ENCODE measurements around the gene LSR.
"Not testable (repeated sequence)": the region's sequence is repeated elsewhere in the genome, so short reads cannot be mapped to it uniquely, and the experiment has no call there.

The LSR gene

GRCh38 chr19:35267818-35268535 lies 19.2 kb downstream of the LSR start:
- peak; percentile 58 for DNase-seq

GRCh38 chr19:35268536-35269437 lies 20.0 kb downstream of the LSR start, which contains the start of gene USF2:
Gene USF2, plus strand, starts transcription at chr19:35268962. Its CDS starts 140 bp downstream, at chr19:35269102.
- DNase-seq: peak; percentile 61

GRCh38 chr19:35269438-35270117 lies 20.8 kb downstream of the LSR start:
- peak; percentile 57 for DNase-seq

- no peak for DNase-seq
Measured at GRCh38 chr19:35270381-35270811, 21.6 kb downstream of the LSR start.

GRCh38 chr19:35271546-35271945 lies 22.7 kb downstream of the LSR start:
- DNase-seq: no peak

GRCh38 chr19:35272122-35272719 lies 23.4 kb downstream of the LSR start:
- no peak for DNase-seq

GRCh38 chr19:35272954-35273649 lies 24.3 kb downstream of the LSR start:
- DNase-seq: no peak

- DNase-seq: no peak
Measured at GRCh38 chr19:35273686-35274259, 25.0 kb downstream of the LSR start.

GRCh38 chr19:35274323-35274722 lies 25.5 kb downstream of the LSR start:
- DNase-seq: no peak

GRCh38 chr19:35276706-35277281 lies 28.0 kb downstream of the LSR start:
- DNase-seq: no peak

GRCh38 chr19:35278578-35279284 lies 29.9 kb downstream of the LSR start:
- no peak for DNase-seq

GRCh38 chr19:35279374-35279773 lies 30.6 kb downstream of the LSR start:
- no peak for DNase-seq

- DNase-seq: no peak
Measured at GRCh38 chr19:35279985-35280821, 31.4 kb downstream of the LSR start.

GRCh38 chr19:35281303-35281702 lies 32.5 kb downstream of the LSR start:
- DNase-seq: no peak

- no peak for DNase-seq
Measured at GRCh38 chr19:35284153-35285094, 35.6 kb downstream of the LSR start.

- no peak for DNase-seq
Measured at GRCh38 chr19:35285095-35285449, 36.3 kb downstream of the LSR start.

GRCh38 chr19:35285465-35285864 lies 36.7 kb downstream of the LSR start:
- not testable (repeated sequence) for DNase-seq

- not testable (repeated sequence) for DNase-seq
Measured at GRCh38 chr19:35286101-35286500, 37.3 kb downstream of the LSR start.

GRCh38 chr19:35287713-35288112 lies 38.9 kb downstream of the LSR start:
- no peak for DNase-seq
